WTC11 (cell line): ENCODE measurements around the gene MAP7. TPM values are rescaled to one million over a fixed set of nuclear protein-coding genes. Genes with fewer than 3 reads are reported as not detected.
A peak's percentile ranks its signal among the peaks of the same experiment; 100 is the strongest.
"Not testable (repeated sequence)": the region's sequence is repeated elsewhere in the genome, so short reads cannot be mapped to it uniquely, and the experiment has no call there.

ENCODE experiments used
- ATAC-seq: fragments of 200-7000 bp; cut with Tn5 transposase; 2 replicates; pipeline ENCODE4 v1.10.0; 2021; ENCODE audit warnings: mild to moderate bottlenecking, moderate library complexity
- CTCF ChIA-PET: fragments of 300-600 bp; sonication (Branson Sonifier 250); formaldehyde crosslinking; loops from one replicate; lab custom pipeline; 2021; ENCODE audit warnings: antibody characterized with exemption; lab: Charles Lee
- POLR2A ChIA-PET: fragments of 350-600 bp; sonication (Branson Sonifier 250); formaldehyde crosslinking; loops from one replicate; lab custom pipeline; 2021; ENCODE audit warnings: antibody characterized with exemption; lab: Charles Lee
- DNase-seq: peaks from one replicate; pipeline ENCODE4 v3.0.0; 2021; ENCODE audit warnings: low spot score
- H3K27ac Mint-ChIP-seq: 2 replicates; pipeline ENCODE4 v1.8.0; 2021; ENCODE audit warnings: mixed read lengths
- H3K27me3 Mint-ChIP-seq: 2 replicates; pipeline ENCODE4 v1.8.0; 2021; ENCODE audit warnings: low read depth, mild to moderate bottlenecking, moderate library complexity, mixed read lengths
- H3K36me3 Mint-ChIP-seq: 2 replicates; pipeline ENCODE4 v1.8.0; 2021; ENCODE audit warnings: mixed read lengths
- H3K4me1 Mint-ChIP-seq: 2 replicates; pipeline ENCODE4 v1.8.0; 2022; ENCODE audit warnings: mixed read lengths
- H3K4me3 Mint-ChIP-seq: 2 replicates; pipeline ENCODE4 v1.8.0; 2021; ENCODE audit warnings: mild to moderate bottlenecking, moderate library complexity, mixed read lengths
- H3K9me3 Mint-ChIP-seq: 2 replicates; pipeline ENCODE4 v1.8.0; 2021; ENCODE audit warnings: mixed read lengths
- EMX1 ChIP-seq: fragments of 250-450 bp; sonication (Bioruptor Pico); IDR thresholded peaks from 2 replicates; pipeline ENCODE4 v1.8.0; 2021; ENCODE audit warnings: mild to moderate bottlenecking
- ETV6 ChIP-seq: sonication (generic); formaldehyde crosslinking; IDR thresholded peaks from 2 replicates; pipeline ENCODE4 v1.8.1; 2022; ENCODE audit warnings: mild to moderate bottlenecking, missing genetic modification reagents
- FOXJ3 ChIP-seq: sonication (generic); formaldehyde crosslinking; IDR thresholded peaks from 2 replicates; pipeline ENCODE4 v1.9.0; 2021; ENCODE audit warnings: missing genetic modification reagents, mild to moderate bottlenecking, borderline replicate concordance
- FOXP1 ChIP-seq: sonication (generic); formaldehyde crosslinking; IDR thresholded peaks from 2 replicates; pipeline ENCODE4 v1.8.0; 2022; ENCODE audit warnings: missing genetic modification reagents, mild to moderate bottlenecking, moderate library complexity, borderline replicate concordance
- GRHL2 ChIP-seq: fragments of 250-450 bp; sonication (Bioruptor Pico); IDR thresholded peaks from 2 replicates; pipeline ENCODE4 v1.8.0; 2022; ENCODE audit warnings: mild to moderate bottlenecking, moderate library complexity; ENCODE audit not compliant: insufficient replicate concordance, severe bottlenecking
- NR3C1 ChIP-seq: sonication (generic); formaldehyde crosslinking; conservative IDR thresholded peaks from 2 replicates; pipeline ENCODE4 v1.8.1; 2023; ENCODE audit warnings: low read depth, mild to moderate bottlenecking, missing genetic modification reagents
- TP53 ChIP-seq: sonication (generic); formaldehyde crosslinking; IDR thresholded peaks from 2 replicates; pipeline ENCODE4 v1.8.1; 2023; ENCODE audit warnings: mild to moderate bottlenecking, missing genetic modification reagents
- ZNF232 ChIP-seq: sonication (generic); formaldehyde crosslinking; IDR thresholded peaks from 2 replicates; pipeline ENCODE4 v1.8.0; 2022; ENCODE audit warnings: mild to moderate bottlenecking, missing genetic modification reagents
- ZNF671 ChIP-seq: fragments of 250-450 bp; sonication (Bioruptor Pico); IDR thresholded peaks from 2 replicates; pipeline ENCODE4 v1.8.0; 2021; ENCODE audit warnings: mild to moderate bottlenecking
- total RNA-seq: library from RNA; stranded (reverse); gene quantifications from 3 replicates; pipeline ENCODE4 v1.2.3, GENCODE V29; 2021
- TF ChIP-seq, protein P1 (sequence below): fragments of 200-600 bp; IDR thresholded peaks from 2 replicates; pipeline ENCODE4 v1.8.0; 2022; ENCODE audit warnings: antibody characterized with exemption
- TF ChIP-seq, protein P2 (sequence below): sonication (generic); formaldehyde crosslinking; IDR thresholded peaks from 2 replicates; pipeline ENCODE4 v1.8.1; 2023; ENCODE audit warnings: mild to moderate bottlenecking, missing genetic modification reagents, borderline replicate concordance

The MAP7 gene
- total RNA-seq, 1 experiment from 2014 or later: 56.6 TPM

DNA sequence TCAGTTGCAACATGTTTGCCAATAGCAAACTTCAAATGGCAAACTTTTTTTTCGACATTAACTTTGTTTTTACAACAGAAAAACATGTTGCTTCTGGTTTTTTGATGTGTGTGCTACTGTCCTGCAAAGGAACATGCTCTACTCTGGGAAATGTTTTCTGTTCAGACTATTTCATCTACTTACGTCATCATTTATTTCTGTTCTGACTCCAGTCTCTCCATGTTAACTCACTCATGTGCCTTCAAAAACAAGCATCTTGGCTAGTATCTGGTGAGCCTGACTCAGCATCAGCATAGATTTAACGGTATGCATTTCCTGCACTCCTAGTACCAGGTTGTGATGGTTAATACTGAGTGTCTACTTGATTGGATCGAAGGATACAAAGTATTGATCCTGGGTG lies 36.1 kb upstream of the MAP7 start:
- H3K4me1 Mint-ChIP-seq: peaks cover 34% of the 10 kb centered on the region
- H3K27me3 Mint-ChIP-seq: peaks cover 4% of the 10 kb centered on the region; the same call in 1 of the 2 replicates
- peaks cover 32% of the 10 kb centered on the region for H3K36me3 Mint-ChIP-seq
- TF ChIP-seq ETV6 (CRISPR knock-in tag): no peak
- no peak for TF ChIP-seq FOXP1
- TF ChIP-seq NR3C1 (CRISPR knock-in tag): no peak
- TF ChIP-seq EMX1: no peak
- TF ChIP-seq ZNF232 (CRISPR knock-in tag): no peak
- H3K9me3 Mint-ChIP-seq: peaks cover 28% of the 10 kb centered on the region
- ATAC-seq (no peak), DNase-seq (no peak)
- no peak overlapping the region for H3K4me3 Mint-ChIP-seq
- ChIA-PET POLR2A (no interaction called here), CTCF (interaction anchor here (1.9 kb wide), 1 partner anchor 58 kb away, joined by 5 read pairs; no protein-coding TSS in a partner anchor)
- no peak overlapping the region for H3K27ac Mint-ChIP-seq

DNA sequence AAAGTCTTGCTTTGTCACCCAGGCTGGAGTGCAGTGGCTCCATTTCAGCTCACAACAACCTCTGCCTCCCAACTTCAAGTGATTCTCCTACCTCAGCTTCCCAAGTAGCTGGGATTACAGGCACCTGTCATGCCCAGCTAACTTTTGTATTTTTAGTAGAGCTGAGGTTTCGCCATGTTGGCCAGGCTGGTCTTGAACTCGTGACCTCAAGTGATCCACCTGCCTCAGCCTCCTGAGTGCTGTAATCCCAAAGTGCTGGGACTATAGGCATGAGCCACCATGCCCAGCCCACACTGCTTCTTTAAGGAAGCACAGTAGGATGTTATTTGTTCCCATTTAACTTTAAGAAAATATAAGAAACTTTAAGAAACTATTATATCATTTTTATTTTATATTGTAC lies 35.3 kb upstream of the MAP7 start:
- H3K4me3 Mint-ChIP-seq, H3K27ac Mint-ChIP-seq, ATAC-seq, DNase-seq, H3K27me3 Mint-ChIP-seq, POLR2A ChIA-PET: not testable (repeated sequence)
- Mint-ChIP-seq H3K36me3 (peaks cover 26% of the 10 kb centered on the region), H3K4me1 (peaks cover 28% of the 10 kb centered on the region), H3K9me3 (peaks cover 24% of the 10 kb centered on the region)
- CTCF ChIA-PET: interaction anchor here (1.9 kb wide), 1 partner anchor 59 kb away, joined by 5 read pairs; no protein-coding TSS in a partner anchor

DNA sequence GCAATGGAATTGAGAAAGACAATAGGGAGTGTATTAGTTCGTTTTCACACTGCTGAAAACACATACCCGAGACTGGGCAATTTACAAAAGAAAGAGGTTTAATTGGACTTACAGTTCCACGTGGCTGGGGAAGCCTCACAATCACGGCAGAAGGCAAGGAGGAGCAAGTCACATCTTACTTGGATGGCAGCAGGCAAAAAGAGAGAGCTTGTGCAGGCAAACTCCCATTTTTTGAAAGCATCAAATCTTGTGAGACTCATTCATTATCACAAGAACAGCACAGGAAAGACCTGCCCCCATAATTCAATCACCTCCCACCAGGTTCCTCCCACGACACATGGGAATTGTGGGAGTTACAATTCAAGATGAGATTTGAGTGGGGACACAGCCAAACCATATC lies 34.1 kb upstream of the MAP7 start:
- DNase-seq, POLR2A ChIA-PET, CTCF ChIA-PET, H3K27me3 Mint-ChIP-seq, ATAC-seq, H3K27ac Mint-ChIP-seq, H3K4me3 Mint-ChIP-seq: not testable (repeated sequence)
- Mint-ChIP-seq H3K9me3 (peaks cover 16% of the 10 kb centered on the region), H3K36me3 (peaks cover 13% of the 10 kb centered on the region), H3K4me1 (peaks cover 20% of the 10 kb centered on the region)

DNA sequence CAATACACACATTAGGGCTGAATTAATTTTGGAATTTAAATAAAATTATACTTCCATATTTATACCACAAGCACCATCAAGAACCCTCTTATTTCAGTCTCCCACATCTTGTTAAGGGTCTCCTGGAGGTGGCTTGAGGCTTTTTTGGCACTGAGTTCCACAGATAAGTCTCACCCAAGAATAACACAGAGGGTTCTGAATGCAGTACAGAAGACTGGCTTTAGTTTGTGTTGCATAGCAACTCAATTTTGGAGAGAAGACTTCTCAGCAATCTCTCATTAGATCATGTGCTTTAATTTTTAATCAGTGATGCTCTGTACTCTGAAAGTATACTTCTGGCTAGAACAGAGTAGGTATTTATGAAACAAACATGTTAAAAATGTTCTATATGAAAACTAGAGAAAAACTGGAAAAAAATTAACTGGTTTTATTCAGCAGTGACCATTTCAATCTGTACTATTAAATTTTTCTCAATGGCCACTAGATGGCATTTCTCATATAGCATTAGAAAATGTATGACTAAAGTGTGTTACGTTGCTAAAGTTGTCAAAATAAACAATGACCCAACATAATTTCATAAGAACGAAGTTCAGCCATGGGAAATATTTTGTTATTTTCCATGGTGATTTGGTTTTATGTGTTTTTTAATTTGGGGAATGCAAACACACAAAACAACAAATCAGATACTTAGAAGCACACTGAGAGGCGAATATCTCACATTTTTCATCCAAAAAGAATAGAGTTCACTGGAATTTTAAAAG lies 32.7 kb upstream of the MAP7 start:
- Mint-ChIP-seq H3K4me3 (no peak overlapping the region), H3K27me3 (no peaks in the 10 kb centered on the region; the same call in 1 of the 2 replicates)
- CTCF ChIA-PET: no interaction called here
- TF ChIP-seq, protein P1, sequence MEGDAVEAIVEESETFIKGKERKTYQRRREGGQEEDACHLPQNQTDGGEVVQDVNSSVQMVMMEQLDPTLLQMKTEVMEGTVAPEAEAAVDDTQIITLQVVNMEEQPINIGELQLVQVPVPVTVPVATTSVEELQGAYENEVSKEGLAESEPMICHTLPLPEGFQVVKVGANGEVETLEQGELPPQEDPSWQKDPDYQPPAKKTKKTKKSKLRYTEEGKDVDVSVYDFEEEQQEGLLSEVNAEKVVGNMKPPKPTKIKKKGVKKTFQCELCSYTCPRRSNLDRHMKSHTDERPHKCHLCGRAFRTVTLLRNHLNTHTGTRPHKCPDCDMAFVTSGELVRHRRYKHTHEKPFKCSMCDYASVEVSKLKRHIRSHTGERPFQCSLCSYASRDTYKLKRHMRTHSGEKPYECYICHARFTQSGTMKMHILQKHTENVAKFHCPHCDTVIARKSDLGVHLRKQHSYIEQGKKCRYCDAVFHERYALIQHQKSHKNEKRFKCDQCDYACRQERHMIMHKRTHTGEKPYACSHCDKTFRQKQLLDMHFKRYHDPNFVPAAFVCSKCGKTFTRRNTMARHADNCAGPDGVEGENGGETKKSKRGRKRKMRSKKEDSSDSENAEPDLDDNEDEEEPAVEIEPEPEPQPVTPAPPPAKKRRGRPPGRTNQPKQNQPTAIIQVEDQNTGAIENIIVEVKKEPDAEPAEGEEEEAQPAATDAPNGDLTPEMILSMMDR: 0 out of 2 replicates have a peak, but pooled peaks have one; percentile 27
- TF ChIP-seq GRHL2: no peak
- TF ChIP-seq, all 79 proteins: peak for 1
- Mint-ChIP-seq H3K4me1 (peaks cover 10% of the 10 kb centered on the region), H3K36me3 (peaks cover 10% of the 10 kb centered on the region), H3K9me3 (peaks cover 14% of the 10 kb centered on the region), H3K27ac (no peak overlapping the region)
- no peak for ATAC-seq
- no peak for DNase-seq
- POLR2A ChIA-PET: interaction anchor here (0.5 kb wide), 1 partner anchor 1232 kb away, joined by 4 read pairs; no protein-coding TSS in a partner anchor

DNA sequence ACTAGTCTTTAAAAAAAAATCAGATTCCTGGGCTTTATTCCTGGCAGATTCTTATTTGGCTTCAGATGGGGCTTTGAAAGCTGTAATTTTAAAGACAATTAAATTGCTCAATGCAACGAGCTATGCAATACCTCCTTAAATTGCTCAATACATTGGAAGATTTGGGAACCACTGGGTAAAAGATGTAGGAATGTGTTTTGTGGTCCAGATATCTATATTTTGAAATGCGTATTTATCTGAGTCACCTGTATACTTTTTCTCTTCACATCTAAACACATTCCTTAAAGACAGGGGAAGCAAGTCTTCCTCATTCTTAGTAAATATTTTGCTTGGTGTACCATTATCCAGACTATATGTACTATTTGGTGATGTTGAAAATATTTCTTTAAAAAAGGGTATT lies 29.6 kb upstream of the MAP7 start:
- H3K27me3 Mint-ChIP-seq: no peaks in the 10 kb centered on the region; the same call in 1 of the 2 replicates
- TF ChIP-seq FOXJ3 (CRISPR knock-in tag): no peak
- ChIA-PET CTCF (interaction anchor here (1.3 kb wide), 1 partner anchor 213 kb away, joined by 4 read pairs; the partner anchor contains the start of gene MAP3K5), POLR2A (no interaction called here)
- no peak overlapping the region for H3K27ac Mint-ChIP-seq
- no peak for ATAC-seq
- no peak overlapping the region for H3K4me3 Mint-ChIP-seq
- DNase-seq: no peak
- peaks cover 10% of the 10 kb centered on the region for H3K36me3 Mint-ChIP-seq
- peaks cover 13% of the 10 kb centered on the region for H3K9me3 Mint-ChIP-seq
- H3K4me1 Mint-ChIP-seq: no peaks in the 10 kb centered on the region

DNA sequence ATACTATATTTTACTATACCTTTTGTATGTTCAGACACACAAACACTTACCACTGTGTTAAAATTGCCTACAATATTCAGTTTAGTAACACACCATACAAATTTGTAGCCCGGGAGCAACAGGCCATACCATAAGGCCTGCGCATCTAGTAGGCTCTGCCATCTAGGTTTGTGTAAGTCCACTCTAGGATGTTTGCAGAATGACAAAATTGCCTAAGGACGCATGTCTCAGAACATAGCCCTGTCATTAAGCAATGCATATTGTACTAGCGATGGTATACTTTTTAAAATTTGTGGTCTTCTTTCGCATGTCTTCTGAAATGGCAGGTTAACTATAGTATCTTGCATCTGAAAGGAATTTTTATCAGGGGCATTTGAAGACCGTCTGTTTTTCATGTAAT lies 26.6 kb upstream of the MAP7 start:
- ChIA-PET CTCF (no interaction called here), POLR2A (no interaction called here)
- TF ChIP-seq ZNF671 (CRISPR knock-in tag): no peak
- TF ChIP-seq TP53 (CRISPR knock-in tag): no peak
- TF ChIP-seq, protein P2, sequence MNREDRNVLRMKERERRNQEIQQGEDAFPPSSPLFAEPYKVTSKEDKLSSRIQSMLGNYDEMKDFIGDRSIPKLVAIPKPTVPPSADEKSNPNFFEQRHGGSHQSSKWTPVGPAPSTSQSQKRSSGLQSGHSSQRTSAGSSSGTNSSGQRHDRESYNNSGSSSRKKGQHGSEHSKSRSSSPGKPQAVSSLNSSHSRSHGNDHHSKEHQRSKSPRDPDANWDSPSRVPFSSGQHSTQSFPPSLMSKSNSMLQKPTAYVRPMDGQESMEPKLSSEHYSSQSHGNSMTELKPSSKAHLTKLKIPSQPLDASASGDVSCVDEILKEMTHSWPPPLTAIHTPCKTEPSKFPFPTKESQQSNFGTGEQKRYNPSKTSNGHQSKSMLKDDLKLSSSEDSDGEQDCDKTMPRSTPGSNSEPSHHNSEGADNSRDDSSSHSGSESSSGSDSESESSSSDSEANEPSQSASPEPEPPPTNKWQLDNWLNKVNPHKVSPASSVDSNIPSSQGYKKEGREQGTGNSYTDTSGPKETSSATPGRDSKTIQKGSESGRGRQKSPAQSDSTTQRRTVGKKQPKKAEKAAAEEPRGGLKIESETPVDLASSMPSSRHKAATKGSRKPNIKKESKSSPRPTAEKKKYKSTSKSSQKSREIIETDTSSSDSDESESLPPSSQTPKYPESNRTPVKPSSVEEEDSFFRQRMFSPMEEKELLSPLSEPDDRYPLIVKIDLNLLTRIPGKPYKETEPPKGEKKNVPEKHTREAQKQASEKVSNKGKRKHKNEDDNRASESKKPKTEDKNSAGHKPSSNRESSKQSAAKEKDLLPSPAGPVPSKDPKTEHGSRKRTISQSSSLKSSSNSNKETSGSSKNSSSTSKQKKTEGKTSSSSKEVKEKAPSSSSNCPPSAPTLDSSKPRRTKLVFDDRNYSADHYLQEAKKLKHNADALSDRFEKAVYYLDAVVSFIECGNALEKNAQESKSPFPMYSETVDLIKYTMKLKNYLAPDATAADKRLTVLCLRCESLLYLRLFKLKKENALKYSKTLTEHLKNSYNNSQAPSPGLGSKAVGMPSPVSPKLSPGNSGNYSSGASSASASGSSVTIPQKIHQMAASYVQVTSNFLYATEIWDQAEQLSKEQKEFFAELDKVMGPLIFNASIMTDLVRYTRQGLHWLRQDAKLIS (CRISPR knock-in tag): no peak
- no peak for TF ChIP-seq FOXJ3 (CRISPR knock-in tag)
- peaks cover 7% of the 10 kb centered on the region for H3K9me3 Mint-ChIP-seq
- DNase-seq: no peak
- H3K27ac Mint-ChIP-seq: no peak overlapping the region
- no peak for ATAC-seq
- H3K27me3 Mint-ChIP-seq: no peaks in the 10 kb centered on the region
- H3K4me3 Mint-ChIP-seq: no peak overlapping the region
- H3K4me1 Mint-ChIP-seq: no peaks in the 10 kb centered on the region
- peaks cover 1% of the 10 kb centered on the region for H3K36me3 Mint-ChIP-seq
